Pancreas (tissue), 10 donors: Measurements from ENCODE around the gene USP17L10. TPM values are rescaled to one million over a fixed set of nuclear protein-coding genes. Genes with fewer than 3 reads are reported as not detected.
"Not testable (repeated sequence)": the region's sequence is repeated elsewhere in the genome, so short reads cannot be mapped to it uniquely, and the experiment has no call there.

Source experiments
- ATAC-seq, 4 donors: fragments of 200-7000 bp; cut with Tn5 transposase; one replicate each; pipeline versions ENCODE4 v1.8.0 to v1.9.1; 2020; ENCODE audit warnings: mild to moderate bottlenecking in 4 of 4, moderate library complexity in 4 of 4
- DNase-seq, 6 donors: peaks; one replicate each; pipeline ENCODE4 v3.0.0-alpha.2; 2020
- FAIRE-seq: peaks from 2 replicates; lab custom pipeline; 2012; peaks lifted over from hg19 to GRCh38; lab: Jason Lieb, UNC
- H3K27ac ChIP-seq, 4 donors: fragments of 200-600 bp; sonication (generic); 1 replicate in 3 of 4; 2 replicates in 1 of 4; pipeline versions ENCODE4 v1.5.0 to v1.8.0; 2020
- H3K27me3 ChIP-seq, 4 donors: fragments of 200-600 bp; one replicate each; pipeline ENCODE4 v1.8.0; 2021
- H3K36me3 ChIP-seq, 3 donors: fragments of 200-600 bp; sonication (generic) in 1 of 3; one replicate each; pipeline versions ENCODE4 v1.5.0 to v1.8.0; 2020 to 2021
- H3K4me1 ChIP-seq, 3 donors: fragments of 200-600 bp; one replicate each; pipeline ENCODE4 v1.8.0; 2021
- H3K4me3 ChIP-seq, 4 donors: fragments of 200-600 bp; sonication (generic) in 2 of 4; one replicate each; pipeline versions ENCODE4 v1.5.0 to v1.8.0; 2020 to 2021
- H3K9me3 ChIP-seq, 4 donors: fragments of 200-600 bp; one replicate each; pipeline ENCODE4 v1.8.0; 2021
- WGBS, 2 donors: extraction: QIAGEN DNeasy Blood & Tissue Kit; methylation state at CpG; one replicate each; pipeline ENCODE4 v1.1.7; 2013; 5-methylcytosine and 5-hydroxymethylcytosine counted together
- intact Hi-C, 3 donors: fragments of 100-400 bp; cut with DNase I; formaldehyde crosslinking; loops; one replicate each; pipeline versions ENCODE4 v1.11.1 to v1.14.2; 2022
- polyA plus RNA-seq, 2 donors: library from polyadenylated mRNA; stranded (reverse); fragments of 200-250 nt; gene quantifications; one replicate each; pipeline ENCODE4 v1.2.3, GENCODE V29; 2013
- total RNA-seq, 6 donors: library from RNA; stranded (reverse); fragmentation: NEBNext Ultra II Directional in 4 of 6; extraction: Animal tissue kit (Norgen Biotek cat#: 25700) in 4 of 6; gene quantifications; one replicate each; pipeline versions ENCODE4 v1.2.1 to v1.2.4, GENCODE V29; 2021 to 2023
- donor health status: healthy with polysubstance abuse.
- donor health status: DM: no; HTN: no; CAD: no; lungs with moderate emphysema.
- donor health status: DM: no; HTN: no; CAD: no.
- donor health status: control.
- donor health status: control.
- donor health status: Bipolar disorder and iron deficiency.
- donor health status: DM: yes; HTN: yes; CAD: no.
- donor health status: DM: no; HTN: no; CAD: no.
- donor health status: DM: no; HTN: no; CAD: no.
- donor health status: DM: yes; HTN: yes; CAD: no.

The USP17L10 gene
- total and polyA plus RNA-seq, 8 donors = not detected

GRCh38 chr4:9247953-9248680, 37.7 kb downstream of the USP17L10 start, which contains the start of gene USP17L18:
TSS of gene USP17L18 (plus strand) at chr4:9248630. CDS start at chr4:9248630, 0 bp downstream.
- H3K36me3 ChIP-seq, H3K4me1 ChIP-seq, ATAC-seq, H3K9me3 ChIP-seq, H3K4me3 ChIP-seq, FAIRE-seq, intact Hi-C loops, H3K27ac ChIP-seq, H3K27me3 ChIP-seq: not testable (repeated sequence)
- DNase-seq = peak in 4 of 6 donors; percentile 2 to 37 (median 12)
- 77 to 84% methylated on average over 14 to 21 of the region's 26 CpGs for WGBS, 2 donors

GRCh38 chr4:9253078-9253477, 42.6 kb downstream of the USP17L10 start, which contains the start of gene USP17L19:
TSS of gene USP17L19 (plus strand) at chr4:9253378. CDS start at chr4:9253378, 0 bp downstream.
- no CpG with 5 or more reads among the region's 13 CpGs for WGBS, 2 donors
- DNase-seq, H3K27me3 ChIP-seq, H3K9me3 ChIP-seq, H3K27ac ChIP-seq, H3K36me3 ChIP-seq, ATAC-seq, H3K4me1 ChIP-seq, FAIRE-seq, H3K4me3 ChIP-seq, intact Hi-C loops: not testable (repeated sequence)

DNA sequence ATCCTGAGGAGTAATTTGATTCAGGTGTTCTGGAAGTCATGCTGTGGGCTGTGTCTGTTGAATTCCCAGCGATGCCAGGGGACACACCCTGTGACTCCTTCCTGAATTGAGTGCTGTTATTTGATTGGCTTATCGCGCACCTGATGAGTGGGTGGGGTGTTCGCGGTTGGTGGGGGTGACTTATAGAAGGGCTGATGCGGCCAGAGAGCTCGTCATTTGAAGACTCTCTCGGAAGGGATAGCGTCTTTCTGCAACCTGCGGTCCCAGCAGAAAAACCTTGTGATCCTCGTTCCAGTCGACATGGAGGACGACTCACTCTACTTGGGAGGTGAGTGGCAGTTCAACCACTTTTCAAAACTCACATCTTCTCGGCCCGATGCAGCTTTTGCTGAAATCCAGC, 47.4 kb downstream of the USP17L10 start, which contains the start of gene USP17L20:
Gene USP17L20 (plus strand): TSS at position 301 of the 400 bp plus-strand sequence. CDS start 0 bp downstream, at position 301.
- ATAC-seq, H3K4me1 ChIP-seq, H3K27me3 ChIP-seq, H3K36me3 ChIP-seq, intact Hi-C loops, H3K27ac ChIP-seq, DNase-seq, H3K9me3 ChIP-seq, FAIRE-seq, H3K4me3 ChIP-seq: not testable (repeated sequence)
- no CpG with 5 or more reads among the region's 15 CpGs for WGBS, 2 donors

Other genes starting within 250 kb of the USP17L10 start
- gene FAM90A26, start 40.2 kb upstream of the USP17L10 start, total RNA-seq = not detected
- not detected for gene FAM90A26, start 40.2 kb upstream of the USP17L10 start, polyA plus RNA-seq
- gene USP17L11, start 4.7 kb downstream of the USP17L10 start, total RNA-seq = under 1 TPM in 1 of 6 donors, not detected in 5; 0.09 TPM
- not detected for gene USP17L11, start 4.7 kb downstream of the USP17L10 start, polyA plus RNA-seq
- not detected for gene USP17L12, start 9.5 kb downstream of the USP17L10 start, total RNA-seq
- gene USP17L12, start 9.5 kb downstream of the USP17L10 start, polyA plus RNA-seq = not detected
- gene USP17L13, start 14.2 kb downstream of the USP17L10 start, total RNA-seq = not detected
- gene USP17L13, start 14.2 kb downstream of the USP17L10 start, polyA plus RNA-seq = not detected
- not detected for gene USP17L15, start 23.7 kb downstream of the USP17L10 start, total RNA-seq
- gene USP17L15, start 23.7 kb downstream of the USP17L10 start, polyA plus RNA-seq = under 1 TPM in 1 of 2 donors, not detected in 1; 0.07 TPM
- gene USP17L17, start 33.2 kb downstream of the USP17L10 start, total RNA-seq = not detected
- gene USP17L17, start 33.2 kb downstream of the USP17L10 start, polyA plus RNA-seq = not detected
- not detected for gene USP17L18, start 38.0 kb downstream of the USP17L10 start, total RNA-seq
- gene USP17L18, start 38.0 kb downstream of the USP17L10 start, polyA plus RNA-seq = not detected
- gene USP17L19, start 42.7 kb downstream of the USP17L10 start, total RNA-seq = not detected
- gene USP17L19, start 42.7 kb downstream of the USP17L10 start, polyA plus RNA-seq = not detected
- gene USP17L20, start 47.5 kb downstream of the USP17L10 start, total RNA-seq = not detected
- gene USP17L20, start 47.5 kb downstream of the USP17L10 start, polyA plus RNA-seq = not detected
- gene USP17L21, start 52.2 kb downstream of the USP17L10 start, total RNA-seq = not detected
- gene USP17L21, start 52.2 kb downstream of the USP17L10 start, polyA plus RNA-seq = not detected
- not detected for gene USP17L22, start 57.0 kb downstream of the USP17L10 start, total RNA-seq
- not detected for gene USP17L22, start 57.0 kb downstream of the USP17L10 start, polyA plus RNA-seq
- not detected for gene USP17L24, start 114.5 kb downstream of the USP17L10 start, total RNA-seq
- gene USP17L24, start 114.5 kb downstream of the USP17L10 start, polyA plus RNA-seq = not detected
- not detected for gene USP17L25, start 119.3 kb downstream of the USP17L10 start, total RNA-seq
- gene USP17L25, start 119.3 kb downstream of the USP17L10 start, polyA plus RNA-seq = not detected
- not detected for gene USP17L26, start 124.0 kb downstream of the USP17L10 start, total RNA-seq
- gene USP17L26, start 124.0 kb downstream of the USP17L10 start, polyA plus RNA-seq = not detected
- gene USP17L5, start 128.7 kb downstream of the USP17L10 start, total RNA-seq = not detected
- gene USP17L5, start 128.7 kb downstream of the USP17L10 start, polyA plus RNA-seq = not detected
- not detected for gene USP17L27, start 133.5 kb downstream of the USP17L10 start, total RNA-seq
- not detected for gene USP17L27, start 133.5 kb downstream of the USP17L10 start, polyA plus RNA-seq
- not detected for gene USP17L28, start 138.2 kb downstream of the USP17L10 start, total RNA-seq
- gene USP17L28, start 138.2 kb downstream of the USP17L10 start, polyA plus RNA-seq = not detected
- gene USP17L29, start 143.0 kb downstream of the USP17L10 start, total RNA-seq = not detected
- not detected for gene USP17L29, start 143.0 kb downstream of the USP17L10 start, polyA plus RNA-seq
- not detected for gene USP17L30, start 152.5 kb downstream of the USP17L10 start, total RNA-seq
- not detected for gene USP17L30, start 152.5 kb downstream of the USP17L10 start, polyA plus RNA-seq
- not detected for gene DEFB131A, start 233.8 kb downstream of the USP17L10 start, total RNA-seq
- not detected for gene DEFB131A, start 233.8 kb downstream of the USP17L10 start, polyA plus RNA-seq